ENCODE measurements around the gene ZFYVE26. TPM values are rescaled to one million over a fixed set of nuclear protein-coding genes. Genes with fewer than 3 reads are reported as not detected.

The ZFYVE26 gene
- total RNA-seq, 1 experiment from 2014 or later, result 19.9 TPM

DNA sequence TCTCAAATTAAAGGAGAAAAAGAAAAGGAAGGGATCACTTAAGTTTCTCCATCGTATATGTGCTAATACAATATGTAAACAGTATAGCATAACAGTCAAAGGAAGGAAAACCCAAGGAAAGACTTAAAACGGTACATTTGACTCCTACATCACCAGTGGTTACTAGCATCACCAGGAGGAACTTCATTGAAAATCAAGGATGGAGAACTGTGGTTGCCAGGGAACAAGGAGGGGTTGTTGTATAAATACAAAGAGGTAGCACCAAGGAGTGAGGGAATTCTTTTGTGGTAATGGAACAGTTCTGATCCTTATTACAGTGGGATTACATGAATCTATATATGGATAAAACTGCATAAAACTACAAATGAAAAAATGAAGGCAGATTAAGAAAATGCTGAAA lies 1.6 kb downstream of the ZFYVE26 start:
- no peak overlapping the region for H3K23ac ChIP-seq (ENCODE audit: insufficient read length, low read depth, low read length)
- Mint-ChIP-seq H3K27me3 (ENCODE audit: low read depth) (no peaks in the 10 kb centered on the region), H3K27ac (peak overlapping the region in 1 of 3 experiments; percentile 58; a peak in 2 of 7 replicates), H3K36me3 (ENCODE audit: insufficient read depth in 1 of 3, low read depth in 3 of 3) (peaks cover 3 to 19% (median 18%) of the 10 kb centered on the region in 3 experiments; a peak in 5 of 7 replicates), H3K4me1 (peaks cover 16 to 25% of the 10 kb centered on the region in 2 experiments), H3K4me3 (peak overlapping the region; percentile 93 to 96), H3K9me3 (no peaks in the 10 kb centered on the region)
- H4K8ac ChIP-seq (replicated peaks; ENCODE audit: insufficient read length, low read depth, low read length), result no peak overlapping the region
- H3K9me3 ChIP-seq (ENCODE audit: control insufficient read depth, low read depth, low read length), result no peaks in the 10 kb centered on the region
- no peak overlapping the region for H2BK20ac ChIP-seq (ENCODE audit: low read depth, low read length, poor library complexity, severe bottlenecking)
- H3K9ac ChIP-seq (ENCODE audit: extremely low read depth, insufficient read length, low read length), result no peak overlapping the region
- no peaks in the 10 kb centered on the region; the same call in 1 of the 2 replicates for H3K79me2 ChIP-seq (ENCODE audit: insufficient read depth, low read length)
- H2AFZ ChIP-seq (ENCODE audit: low read length), result no peak overlapping the region
- no peak overlapping the region for H2AK5ac ChIP-seq (ENCODE audit: insufficient read length, low read length)
- no peaks in the 10 kb centered on the region for H3K79me1 ChIP-seq (ENCODE audit: insufficient read depth, low read depth, low read length, poor library complexity, severe bottlenecking)
- H3K18ac ChIP-seq (ENCODE audit: insufficient read length, low read depth, low read length), result no peak overlapping the region
- no peak for DNase-seq
- H4K91ac ChIP-seq (ENCODE audit: insufficient read length, low read depth, low read length), result no peak overlapping the region
- H4K20me1 ChIP-seq (ENCODE audit: control insufficient read depth, insufficient read depth, insufficient read length), result no peaks in the 10 kb centered on the region
- H3T11ph ChIP-seq (ENCODE audit: low read length), result no peak overlapping the region
- no peak overlapping the region for H3K27ac ChIP-seq (ENCODE audit: insufficient read length, low read depth, low read length)
- peak overlapping the region; percentile 92 for H3K4me2 ChIP-seq (ENCODE audit: insufficient read depth, insufficient read length, low read length)
- no peaks in the 10 kb centered on the region for H3K27me3 ChIP-seq (ENCODE audit: insufficient read depth, low read length)
- no peak overlapping the region for H3K14ac ChIP-seq (ENCODE audit: insufficient read depth, low read length)
- no peak overlapping the region for H2BK5ac ChIP-seq (ENCODE audit: insufficient read length, low read length)
- H2BK15ac ChIP-seq (ENCODE audit: low read depth, low read length), result no peak overlapping the region
- WGBS (ENCODE audit: extremely low coverage, insufficient read length, low lambda C conversion rate), result no CpG with 5 or more reads among the region's 2 CpGs
- H2BK12ac ChIP-seq (ENCODE audit: insufficient read length, low read depth, low read length), result no peak overlapping the region
- TF ChIP-seq, protein P1, sequence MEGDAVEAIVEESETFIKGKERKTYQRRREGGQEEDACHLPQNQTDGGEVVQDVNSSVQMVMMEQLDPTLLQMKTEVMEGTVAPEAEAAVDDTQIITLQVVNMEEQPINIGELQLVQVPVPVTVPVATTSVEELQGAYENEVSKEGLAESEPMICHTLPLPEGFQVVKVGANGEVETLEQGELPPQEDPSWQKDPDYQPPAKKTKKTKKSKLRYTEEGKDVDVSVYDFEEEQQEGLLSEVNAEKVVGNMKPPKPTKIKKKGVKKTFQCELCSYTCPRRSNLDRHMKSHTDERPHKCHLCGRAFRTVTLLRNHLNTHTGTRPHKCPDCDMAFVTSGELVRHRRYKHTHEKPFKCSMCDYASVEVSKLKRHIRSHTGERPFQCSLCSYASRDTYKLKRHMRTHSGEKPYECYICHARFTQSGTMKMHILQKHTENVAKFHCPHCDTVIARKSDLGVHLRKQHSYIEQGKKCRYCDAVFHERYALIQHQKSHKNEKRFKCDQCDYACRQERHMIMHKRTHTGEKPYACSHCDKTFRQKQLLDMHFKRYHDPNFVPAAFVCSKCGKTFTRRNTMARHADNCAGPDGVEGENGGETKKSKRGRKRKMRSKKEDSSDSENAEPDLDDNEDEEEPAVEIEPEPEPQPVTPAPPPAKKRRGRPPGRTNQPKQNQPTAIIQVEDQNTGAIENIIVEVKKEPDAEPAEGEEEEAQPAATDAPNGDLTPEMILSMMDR (conservative IDR thresholded peaks at IDR 0.05), result no peak
- H4K5ac ChIP-seq (ENCODE audit: insufficient read length, low read depth, low read length), result no peak overlapping the region
- no peak overlapping the region for H3K56ac ChIP-seq (ENCODE audit: insufficient read length, low read depth, low read length)
- no peak overlapping the region for H2BK120ac ChIP-seq (ENCODE audit: low read depth, low read length, poor library complexity, severe bottlenecking)
- H3K23me2 ChIP-seq (ENCODE audit: insufficient read length, low read depth, low read length, poor library complexity, severe bottlenecking), result peaks cover 5% of the 10 kb centered on the region
- no peak overlapping the region for H3K4ac ChIP-seq (ENCODE audit: low read depth, low read length)
- H3K4me1 ChIP-seq (ENCODE audit: insufficient read depth, low read length), result 0 out of 2 replicates have a peak, but pooled peaks cover 2% of the 10 kb centered on the region

All from H9 (cell line).